Superior temporal gyrus (tissue), 1 donor: ENCODE data around the gene SLC35D3.
"Not testable (repeated sequence)": the region's sequence is repeated elsewhere in the genome, so short reads cannot be mapped to it uniquely, and the experiment has no call there.

Experiments
- DNase-seq: peaks from one replicate; pipeline ENCODE4 v3.0.0-alpha.2; 2016; ENCODE audit errors: extremely low spot score

SLC35D3 gene

GRCh38 chr6:136921936-136922684 lies at the start of gene SLC35D3:
TSS of gene SLC35D3 (plus strand) at chr6:136922301. CDS start at chr6:136922429, 128 bp downstream.
- DNase-seq = no peak

- DNase-seq = no peak
Observed at GRCh38 chr6:136873748-136874147, 48.4 kb upstream of the SLC35D3 start.

- not testable (repeated sequence) for DNase-seq
Observed at GRCh38 chr6:136876469-136876868, 45.6 kb upstream of the SLC35D3 start.

GRCh38 chr6:136880748-136881460 lies 41.2 kb upstream of the SLC35D3 start:
- DNase-seq = no peak

GRCh38 chr6:136886091-136886490 lies 36.0 kb upstream of the SLC35D3 start:
- no peak for DNase-seq

GRCh38 chr6:136887953-136888352 lies 34.1 kb upstream of the SLC35D3 start:
- DNase-seq = no peak

GRCh38 chr6:136889271-136890193 lies 32.6 kb upstream of the SLC35D3 start:
- no peak for DNase-seq

- DNase-seq = no peak
Observed at GRCh38 chr6:136890194-136890839, 31.8 kb upstream of the SLC35D3 start.

GRCh38 chr6:136890986-136891385 lies 31.1 kb upstream of the SLC35D3 start:
- no peak for DNase-seq

- DNase-seq = no peak
Observed at GRCh38 chr6:136893187-136893586, 28.9 kb upstream of the SLC35D3 start.

- no peak for DNase-seq
Observed at GRCh38 chr6:136895901-136896300, 26.2 kb upstream of the SLC35D3 start.

GRCh38 chr6:136897071-136897470 lies 25.0 kb upstream of the SLC35D3 start:
- DNase-seq = no peak

GRCh38 chr6:136901212-136901784 lies 20.8 kb upstream of the SLC35D3 start:
- DNase-seq = no peak

GRCh38 chr6:136904477-136904876 lies 17.6 kb upstream of the SLC35D3 start:
- not testable (repeated sequence) for DNase-seq

- DNase-seq = no peak
Observed at GRCh38 chr6:136914947-136915346, 7.2 kb upstream of the SLC35D3 start.

GRCh38 chr6:136918706-136919105 lies 3.4 kb upstream of the SLC35D3 start:
- no peak for DNase-seq

- DNase-seq = no peak
Observed at GRCh38 chr6:136920216-136920615, 1.9 kb upstream of the SLC35D3 start.

- no peak for DNase-seq
Observed at GRCh38 chr6:136920671-136921380, 1.3 kb upstream of the SLC35D3 start.

- DNase-seq = no peak
Observed at GRCh38 chr6:136921381-136921935, 643 bp upstream of the SLC35D3 start.

- no peak for DNase-seq
Observed at GRCh38 chr6:136922685-136923006, 545 bp downstream of the SLC35D3 start.
